SK-N-SH treated with all-trans-retinoic acid at 6 μM for 48 hours (cell line): ENCODE measurements around the gene IQCK.
"Not testable (repeated sequence)": the region's sequence is repeated elsewhere in the genome, so short reads cannot be mapped to it uniquely, and the experiment has no call there.

Experiments
- ATAC-seq: fragments of 200-7000 bp; cut with Tn5 transposase; 3 replicates; pipeline ENCODE4 v1.9.1; 2020; ENCODE audit warnings: mild to moderate bottlenecking, moderate library complexity
- ARNTL ChIP-seq: fragments of 450-650 bp; formaldehyde crosslinking; IDR thresholded peaks from 2 replicates; pipeline ENCODE4 v1.5.0; 2020; ENCODE audit warnings: low read depth, mild to moderate bottlenecking, moderate library complexity, borderline replicate concordance
- BACH2 ChIP-seq: fragments of 250-450 bp; sonication (Bioruptor Pico); IDR thresholded peaks from 2 replicates; pipeline ENCODE4 v1.9.0; 2021; ENCODE audit warnings: mild to moderate bottlenecking, borderline replicate concordance
- CSDC2 ChIP-seq: fragments of 250-450 bp; sonication (Bioruptor Pico); IDR thresholded peaks from 2 replicates; pipeline ENCODE4 v1.5.0; 2020; ENCODE audit warnings: mild to moderate bottlenecking, moderate library complexity
- ESRRG ChIP-seq: fragments of 250-450 bp; sonication (Bioruptor Pico); IDR thresholded peaks from 2 replicates; pipeline ENCODE4 v1.6.1; 2021; ENCODE audit warnings: mild to moderate bottlenecking
- GLIS3 ChIP-seq: fragments of 250-450 bp; sonication (Bioruptor Pico); IDR thresholded peaks from 2 replicates; pipeline ENCODE4 v1.5.0; 2020; ENCODE audit warnings: mild to moderate bottlenecking, moderate library complexity
- ISL1 ChIP-seq: fragments of 250-450 bp; sonication (Bioruptor Pico); IDR thresholded peaks from 2 replicates; pipeline ENCODE4 v2.1.2; 2022; ENCODE audit warnings: mild to moderate bottlenecking, moderate library complexity
- OSR1 ChIP-seq: fragments of 250-450 bp; sonication (Bioruptor Pico); IDR thresholded peaks from 2 replicates; pipeline ENCODE4 v1.8.0; 2022; ENCODE audit warnings: moderate library complexity, mild to moderate bottlenecking, inconsistent platforms
- PPARA ChIP-seq: fragments of 250-450 bp; sonication (Bioruptor Pico); IDR thresholded peaks from 2 replicates; pipeline ENCODE4 v1.5.0; 2020; ENCODE audit warnings: mild to moderate bottlenecking, borderline replicate concordance
- RARB ChIP-seq: fragments of 250-450 bp; sonication (Bioruptor Pico); IDR thresholded peaks from 2 replicates; pipeline ENCODE4 v1.8.0; 2021; ENCODE audit warnings: mild to moderate bottlenecking, moderate library complexity
- TCF4 ChIP-seq: fragments of 250-450 bp; sonication (Bioruptor Pico); IDR thresholded peaks from 2 replicates; pipeline ENCODE4 v1.8.0; 2021; ENCODE audit warnings: mild to moderate bottlenecking, moderate library complexity, borderline replicate concordance
- TOX ChIP-seq: fragments of 250-450 bp; sonication (Bioruptor Pico); IDR thresholded peaks from 2 replicates; pipeline ENCODE4 v1.8.0; 2021; ENCODE audit warnings: mild to moderate bottlenecking, moderate library complexity, borderline replicate concordance
- ZC3H10 ChIP-seq: fragments of 250-450 bp; sonication (Bioruptor Pico); IDR thresholded peaks from 2 replicates; pipeline ENCODE4 v1.5.1; 2021; ENCODE audit warnings: mild to moderate bottlenecking, moderate library complexity
- ZFP3 ChIP-seq: fragments of 250-450 bp; sonication (Bioruptor Pico); IDR thresholded peaks from 2 replicates; pipeline ENCODE4 v1.5.0; 2020; ENCODE audit warnings: mild to moderate bottlenecking, moderate library complexity
- ZFP30 ChIP-seq: fragments of 450-650 bp; formaldehyde crosslinking; IDR thresholded peaks from 2 replicates; pipeline ENCODE4 v1.5.0; 2022; ENCODE audit warnings: mild to moderate bottlenecking, moderate library complexity
- ZNF565 ChIP-seq: fragments of 450-650 bp; formaldehyde crosslinking; conservative IDR thresholded peaks from 2 replicates; pipeline ENCODE4 v1.5.0; 2020; ENCODE audit warnings: low read depth, mild to moderate bottlenecking, moderate library complexity
- ZNF70 ChIP-seq: fragments of 450-650 bp; formaldehyde crosslinking; IDR thresholded peaks from 2 replicates; pipeline ENCODE4 v1.5.0; 2020; ENCODE audit warnings: mild to moderate bottlenecking, moderate library complexity
- ZNF8 ChIP-seq: fragments of 450-650 bp; formaldehyde crosslinking; IDR thresholded peaks from 2 replicates; pipeline ENCODE4 v1.5.0; 2020; ENCODE audit warnings: mild to moderate bottlenecking, moderate library complexity
- TF ChIP-seq, protein P1 (sequence below): fragments of 250-450 bp; sonication (Bioruptor Pico); IDR thresholded peaks from 2 replicates; pipeline ENCODE4 v1.8.0; 2021; ENCODE audit warnings: low read depth, mild to moderate bottlenecking, moderate library complexity, borderline replicate concordance
- TF ChIP-seq, protein P2 (sequence below): fragments of 250-450 bp; sonication (Bioruptor Pico); IDR thresholded peaks from 2 replicates; pipeline ENCODE4 v1.5.1; 2021; ENCODE audit warnings: mild to moderate bottlenecking, moderate library complexity
- TF ChIP-seq, protein P3 (sequence below): fragments of 250-450 bp; sonication (Bioruptor Pico); IDR thresholded peaks from 2 replicates; pipeline ENCODE4 v1.5.0; 2020; ENCODE audit warnings: mild to moderate bottlenecking, moderate library complexity
- TF ChIP-seq, protein P4 (sequence below): fragments of 250-450 bp; sonication (Bioruptor Pico); IDR thresholded peaks from 2 replicates; pipeline ENCODE4 v1.5.1; 2020; ENCODE audit warnings: low read depth, mild to moderate bottlenecking, moderate library complexity

IQCK gene

DNA sequence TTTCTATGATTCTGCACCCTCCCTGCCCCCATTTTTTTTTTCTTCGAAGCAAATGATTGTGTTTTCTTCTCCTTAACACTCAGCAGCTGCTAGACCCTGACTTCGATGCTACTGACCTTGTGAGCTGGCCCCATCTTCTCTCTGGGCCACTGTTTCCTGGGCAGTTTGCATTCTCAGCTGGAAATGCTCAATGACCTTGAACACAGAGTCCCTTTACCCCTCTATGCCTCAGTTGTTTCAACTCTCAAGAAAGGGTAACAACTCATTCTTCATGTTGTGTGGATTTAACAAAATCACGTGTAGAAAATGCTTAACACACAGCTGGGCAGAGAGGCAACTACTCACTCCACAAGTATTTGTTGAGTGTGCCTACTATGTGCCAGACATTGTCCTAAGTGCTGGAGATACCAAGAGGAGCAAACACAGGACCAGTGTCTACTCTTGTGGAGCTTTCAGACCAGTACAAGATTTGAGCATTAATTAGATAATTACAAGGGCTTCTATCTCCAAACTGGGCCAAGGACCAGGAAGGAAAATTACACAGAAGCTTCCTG is 66.2 kb downstream of the IQCK start:
- no peak for ATAC-seq
- no peak for TF ChIP-seq ZNF70 (CRISPR knock-in tag)
- TF ChIP-seq, protein P1, sequence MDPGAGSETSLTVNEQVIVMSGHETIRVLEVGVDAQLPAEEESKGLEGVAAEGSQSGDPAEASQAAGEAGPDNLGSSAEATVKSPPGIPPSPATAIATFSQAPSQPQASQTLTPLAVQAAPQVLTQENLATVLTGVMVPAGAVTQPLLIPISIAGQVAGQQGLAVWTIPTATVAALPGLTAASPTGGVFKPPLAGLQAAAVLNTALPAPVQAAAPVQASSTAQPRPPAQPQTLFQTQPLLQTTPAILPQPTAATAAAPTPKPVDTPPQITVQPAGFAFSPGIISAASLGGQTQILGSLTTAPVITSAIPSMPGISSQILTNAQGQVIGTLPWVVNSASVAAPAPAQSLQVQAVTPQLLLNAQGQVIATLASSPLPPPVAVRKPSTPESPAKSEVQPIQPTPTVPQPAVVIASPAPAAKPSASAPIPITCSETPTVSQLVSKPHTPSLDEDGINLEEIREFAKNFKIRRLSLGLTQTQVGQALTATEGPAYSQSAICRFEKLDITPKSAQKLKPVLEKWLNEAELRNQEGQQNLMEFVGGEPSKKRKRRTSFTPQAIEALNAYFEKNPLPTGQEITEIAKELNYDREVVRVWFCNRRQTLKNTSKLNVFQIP (CRISPR knock-in tag), result no peak
- no peak for TF ChIP-seq ARNTL (CRISPR knock-in tag)
- TF ChIP-seq, protein P2, sequence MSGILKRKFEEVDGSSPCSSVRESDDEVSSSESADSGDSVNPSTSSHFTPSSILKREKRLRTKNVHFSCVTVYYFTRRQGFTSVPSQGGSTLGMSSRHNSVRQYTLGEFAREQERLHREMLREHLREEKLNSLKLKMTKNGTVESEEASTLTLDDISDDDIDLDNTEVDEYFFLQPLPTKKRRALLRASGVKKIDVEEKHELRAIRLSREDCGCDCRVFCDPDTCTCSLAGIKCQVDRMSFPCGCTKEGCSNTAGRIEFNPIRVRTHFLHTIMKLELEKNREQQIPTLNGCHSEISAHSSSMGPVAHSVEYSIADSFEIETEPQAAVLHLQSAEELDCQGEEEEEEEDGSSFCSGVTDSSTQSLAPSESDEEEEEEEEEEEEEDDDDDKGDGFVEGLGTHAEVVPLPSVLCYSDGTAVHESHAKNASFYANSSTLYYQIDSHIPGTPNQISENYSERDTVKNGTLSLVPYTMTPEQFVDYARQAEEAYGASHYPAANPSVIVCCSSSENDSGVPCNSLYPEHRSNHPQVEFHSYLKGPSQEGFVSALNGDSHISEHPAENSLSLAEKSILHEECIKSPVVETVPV (CRISPR knock-in tag), result no peak
- no peak for TF ChIP-seq GLIS3 (CRISPR knock-in tag)
- TF ChIP-seq ZNF8 (CRISPR knock-in tag), result no peak
- TF ChIP-seq ESRRG, result no peak
- TF ChIP-seq, protein P3, sequence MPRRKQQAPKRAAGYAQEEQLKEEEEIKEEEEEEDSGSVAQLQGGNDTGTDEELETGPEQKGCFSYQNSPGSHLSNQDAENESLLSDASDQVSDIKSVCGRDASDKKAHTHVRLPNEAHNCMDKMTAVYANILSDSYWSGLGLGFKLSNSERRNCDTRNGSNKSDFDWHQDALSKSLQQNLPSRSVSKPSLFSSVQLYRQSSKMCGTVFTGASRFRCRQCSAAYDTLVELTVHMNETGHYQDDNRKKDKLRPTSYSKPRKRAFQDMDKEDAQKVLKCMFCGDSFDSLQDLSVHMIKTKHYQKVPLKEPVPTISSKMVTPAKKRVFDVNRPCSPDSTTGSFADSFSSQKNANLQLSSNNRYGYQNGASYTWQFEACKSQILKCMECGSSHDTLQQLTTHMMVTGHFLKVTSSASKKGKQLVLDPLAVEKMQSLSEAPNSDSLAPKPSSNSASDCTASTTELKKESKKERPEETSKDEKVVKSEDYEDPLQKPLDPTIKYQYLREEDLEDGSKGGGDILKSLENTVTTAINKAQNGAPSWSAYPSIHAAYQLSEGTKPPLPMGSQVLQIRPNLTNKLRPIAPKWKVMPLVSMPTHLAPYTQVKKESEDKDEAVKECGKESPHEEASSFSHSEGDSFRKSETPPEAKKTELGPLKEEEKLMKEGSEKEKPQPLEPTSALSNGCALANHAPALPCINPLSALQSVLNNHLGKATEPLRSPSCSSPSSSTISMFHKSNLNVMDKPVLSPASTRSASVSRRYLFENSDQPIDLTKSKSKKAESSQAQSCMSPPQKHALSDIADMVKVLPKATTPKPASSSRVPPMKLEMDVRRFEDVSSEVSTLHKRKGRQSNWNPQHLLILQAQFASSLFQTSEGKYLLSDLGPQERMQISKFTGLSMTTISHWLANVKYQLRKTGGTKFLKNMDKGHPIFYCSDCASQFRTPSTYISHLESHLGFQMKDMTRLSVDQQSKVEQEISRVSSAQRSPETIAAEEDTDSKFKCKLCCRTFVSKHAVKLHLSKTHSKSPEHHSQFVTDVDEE, result no peak
- no peak for TF ChIP-seq ZC3H10
- TF ChIP-seq PPARA (CRISPR knock-in tag), result no peak
- no peak for TF ChIP-seq ZNF565 (CRISPR knock-in tag)
- TF ChIP-seq ZFP3 (CRISPR knock-in tag), result no peak

DNA sequence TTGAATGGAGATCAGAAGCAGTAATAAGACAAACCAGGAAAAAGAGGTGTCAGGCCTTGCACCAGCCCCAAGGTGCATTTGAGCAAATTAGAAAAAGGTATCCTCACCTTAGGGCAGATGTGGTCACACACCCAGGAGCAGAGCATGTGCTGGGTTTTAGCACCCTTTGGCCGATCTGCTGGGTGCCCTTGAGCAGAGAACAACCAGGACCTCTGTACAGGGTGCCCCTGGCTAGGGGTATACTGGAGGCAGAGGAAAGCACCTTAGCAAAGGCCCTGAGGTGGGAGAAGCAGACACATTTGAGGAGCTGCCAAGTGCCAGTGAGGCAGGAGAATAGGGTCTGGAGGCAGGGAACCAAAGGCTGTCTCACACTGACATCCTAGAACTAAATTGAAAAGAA is 67.0 kb downstream of the IQCK start:
- ATAC-seq, result no peak
- TF ChIP-seq, protein P4, sequence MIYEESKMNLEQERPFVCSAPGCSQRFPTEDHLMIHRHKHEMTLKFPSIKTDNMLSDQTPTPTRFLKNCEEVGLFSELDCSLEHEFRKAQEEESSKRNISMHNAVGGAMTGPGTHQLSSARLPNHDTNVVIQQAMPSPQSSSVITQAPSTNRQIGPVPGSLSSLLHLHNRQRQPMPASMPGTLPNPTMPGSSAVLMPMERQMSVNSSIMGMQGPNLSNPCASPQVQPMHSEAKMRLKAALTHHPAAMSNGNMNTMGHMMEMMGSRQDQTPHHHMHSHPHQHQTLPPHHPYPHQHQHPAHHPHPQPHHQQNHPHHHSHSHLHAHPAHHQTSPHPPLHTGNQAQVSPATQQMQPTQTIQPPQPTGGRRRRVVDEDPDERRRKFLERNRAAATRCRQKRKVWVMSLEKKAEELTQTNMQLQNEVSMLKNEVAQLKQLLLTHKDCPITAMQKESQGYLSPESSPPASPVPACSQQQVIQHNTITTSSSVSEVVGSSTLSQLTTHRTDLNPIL (CRISPR knock-in tag), result no peak
- TF ChIP-seq RARB (CRISPR knock-in tag), result no peak
- TF ChIP-seq OSR1, result no peak
- no peak for TF ChIP-seq ZFP30
- TF ChIP-seq BACH2, result no peak
- no peak for TF ChIP-seq ZC3H10
- TF ChIP-seq ESRRG, result no peak
- TF ChIP-seq, protein P3, result no peak
- no peak for TF ChIP-seq TOX (CRISPR knock-in tag)
- TF ChIP-seq CSDC2 (CRISPR knock-in tag), result no peak
- TF ChIP-seq, all 23 proteins: peak for 0

DNA sequence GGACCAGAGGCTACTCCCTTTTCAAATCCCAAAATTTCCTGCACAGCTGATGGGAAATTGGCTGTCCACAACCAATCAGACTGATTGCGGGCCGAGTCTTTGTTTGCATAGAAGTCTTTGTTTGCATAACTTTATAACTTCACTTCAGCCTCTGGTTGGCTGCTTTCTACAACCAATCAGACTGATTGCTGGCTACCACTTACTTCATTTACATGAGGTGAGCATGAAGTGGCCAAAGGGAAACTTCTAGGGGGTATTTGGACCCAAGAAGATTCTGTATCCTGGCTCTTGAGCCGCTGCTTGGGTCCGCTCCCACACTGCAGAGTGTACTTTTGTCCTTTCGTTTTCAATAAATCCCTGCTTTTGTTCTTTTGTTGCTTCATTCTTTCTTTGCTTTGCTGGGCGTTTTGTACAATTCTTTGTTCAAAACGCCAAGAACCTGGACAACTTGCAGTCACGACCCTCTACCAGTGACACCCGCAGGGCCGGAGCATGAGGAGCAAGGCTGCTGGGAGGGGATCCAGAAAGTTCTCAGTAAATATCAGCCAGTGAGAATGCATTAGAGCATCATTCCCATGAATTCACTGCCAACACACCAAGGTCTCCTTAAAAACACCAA is 67.5 kb downstream of the IQCK start:
- ATAC-seq, result no peak
- TF ChIP-seq GLIS3 (CRISPR knock-in tag) (no peak), ZNF70 (CRISPR knock-in tag) (no peak), ARNTL (CRISPR knock-in tag) (no peak), TCF4 (CRISPR knock-in tag) (no peak), RARB (CRISPR knock-in tag) (no peak), ZNF565 (CRISPR knock-in tag) (no peak), OSR1 (no peak), ISL1 (CRISPR knock-in tag) (no peak), ZFP3 (CRISPR knock-in tag) (no peak)
- TF ChIP-seq, protein P3, result no peak
- TF ChIP-seq, protein P1 (CRISPR knock-in tag), result no peak

DNA sequence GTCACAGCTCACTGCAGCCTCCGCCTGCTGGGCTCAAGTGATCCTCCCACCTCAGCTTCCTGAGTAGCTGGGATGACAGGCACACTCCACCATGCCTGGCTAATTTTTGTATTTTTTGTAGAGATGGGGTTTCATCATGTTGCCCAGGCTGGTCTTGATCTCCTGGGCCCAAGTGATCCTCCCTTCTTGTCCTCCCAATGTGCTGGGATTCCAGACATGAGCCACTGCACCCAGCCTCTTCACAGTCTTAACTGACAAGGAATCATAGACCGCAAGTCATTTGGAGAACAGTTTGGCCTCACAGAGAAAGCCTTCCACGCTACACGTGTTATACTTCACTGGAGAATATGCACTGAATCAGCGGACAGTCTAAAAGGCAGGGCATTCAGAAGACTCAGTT is 83.3 kb downstream of the IQCK start:
- not testable (repeated sequence) for ATAC-seq
